ENCODE data around the gene RCAN1. TPM values are rescaled to one million over a fixed set of nuclear protein-coding genes. Genes with fewer than 3 reads are reported as not detected.

RCAN1 gene
- total and polyA plus RNA-seq, 9 of the 15 experiments (the other 6 are each of a cell fraction or from before 2014, with no cell fraction given): 4.4 to 16.5 (median 12.3) TPM

- TF ChIP-seq CHD7 (IDR thresholded peaks at IDR 0.05; ENCODE audit: low read depth, low read length) (peak; percentile 67), FOXO4 (CRISPR knock-in tag; IDR thresholded peaks at IDR 0.05) (no peak), CHAMP1 (IDR thresholded peaks at IDR 0.05) (0 out of 2 replicates have a peak, but pooled peaks have one; percentile 14), HBP1 (CRISPR knock-in tag; IDR thresholded peaks at IDR 0.05) (no peak), CCAR2 (IDR thresholded peaks at IDR 0.05; ENCODE audit: low read depth, low read length) (no peak), RBM22 (IDR thresholded peaks at IDR 0.05; ENCODE audit: low read depth, low read length, poor library complexity, severe bottlenecking) (no peak), NELFE (IDR thresholded peaks at IDR 0.05; ENCODE audit: insufficient read depth, insufficient read length) (no peak), ATF6 (CRISPR knock-in tag; IDR thresholded peaks at IDR 0.05) (0 out of 2 replicates have a peak, but pooled peaks have one; percentile 75)
Measured at GRCh38 chr21:34615487-34615814, 538 bp upstream of the RCAN1 start (continued).
